GM10847 (cell line): Measurements from ENCODE around the gene VSIG10L.

ENCODE experiments used
- POLR2A ChIP-seq: IDR thresholded peaks from 2 replicates; pipeline ENCODE4 v1.6.1; 2011; ENCODE audit not compliant: insufficient read length; ENCODE audit errors: extremely low read depth

The VSIG10L gene

GRCh38 chr19:51318687-51319648 lies 23.0 kb downstream of the VSIG10L start:
- TF ChIP-seq POLR2A, result no peak

GRCh38 chr19:51317968-51318367 lies 24.0 kb downstream of the VSIG10L start:
- no peak for TF ChIP-seq POLR2A

- no peak for TF ChIP-seq POLR2A
Observed at GRCh38 chr19:51317376-51317775, 24.6 kb downstream of the VSIG10L start.

GRCh38 chr19:51316688-51317087 lies 25.3 kb downstream of the VSIG10L start:
- no peak for TF ChIP-seq POLR2A

GRCh38 chr19:51311351-51312257 lies 30.3 kb downstream of the VSIG10L start, which contains the start of gene IGLON5:
Gene IGLON5, plus strand, starts transcription at chr19:51311644. Its CDS starts 204 bp downstream, at chr19:51311848.
- TF ChIP-seq POLR2A, result no peak

GRCh38 chr19:51305479-51305878 lies 36.5 kb downstream of the VSIG10L start:
- TF ChIP-seq POLR2A, result no peak

GRCh38 chr19:51301266-51301665 lies 40.7 kb downstream of the VSIG10L start:
- TF ChIP-seq POLR2A, result no peak

GRCh38 chr19:51297406-51297805 lies 44.5 kb downstream of the VSIG10L start:
- no peak for TF ChIP-seq POLR2A

GRCh38 chr19:51296336-51297093 lies 45.4 kb downstream of the VSIG10L start:
- TF ChIP-seq POLR2A, result no peak

GRCh38 chr19:51295382-51296126 lies 46.4 kb downstream of the VSIG10L start:
- TF ChIP-seq POLR2A, result no peak

GRCh38 chr19:51294977-51295375 lies 47.0 kb downstream of the VSIG10L start:
- TF ChIP-seq POLR2A, result no peak

- no peak for TF ChIP-seq POLR2A
Observed at GRCh38 chr19:51294211-51294976, 47.5 kb downstream of the VSIG10L start.

- TF ChIP-seq POLR2A, result no peak
Observed at GRCh38 chr19:51293571-51294210, 48.2 kb downstream of the VSIG10L start.
